ENCODE results near the gene ATR. TPM values are rescaled to one million over a fixed set of nuclear protein-coding genes. Genes with fewer than 3 reads are reported as not detected.

The ATR gene
- total RNA-seq, 4 donors from 2014 or later, result 21.0 to 53.6 (median 23.9) TPM

DNA sequence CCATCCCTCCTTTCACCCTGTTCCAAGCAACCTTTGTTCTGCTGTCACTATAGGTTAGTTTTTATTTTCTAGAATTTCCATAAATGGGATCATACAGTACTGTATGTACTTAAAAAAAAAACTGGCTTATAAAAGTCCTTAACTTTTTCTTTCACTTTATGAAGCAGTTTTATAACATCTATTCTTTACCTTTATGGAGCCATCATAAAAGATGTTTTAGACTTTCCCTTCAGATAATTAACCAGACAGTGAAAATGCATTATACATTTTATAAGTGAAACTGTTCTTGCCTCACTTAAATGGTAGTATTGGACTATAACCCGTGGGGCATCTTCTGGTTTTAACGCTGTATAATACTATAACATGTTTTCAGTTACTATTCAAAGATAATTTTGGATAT lies 43.9 kb upstream of the ATR start:
- Histone ChIP-seq H3K4me3 (no peak overlapping the region), H3K36me3 (no peaks in the 10 kb centered on the region), H3K4me1 (peaks cover 0 to 28% (median 0%) of the 10 kb centered on the region in 4 donors), H3K27ac (peak overlapping the region in 2 of 4 donors; percentile 69 to 73), H3K9me3 (no peaks in the 10 kb centered on the region), H3K27me3 (no peaks in the 10 kb centered on the region)
- DNase-seq, result no peak
- TF ChIP-seq POLR2A (IDR thresholded peaks at IDR 0.05), result no peak
- no peak for TF ChIP-seq CTCF (IDR thresholded peaks at IDR 0.05)

GRCh38 chr3:142618917-142619461 lies 40.5 kb upstream of the ATR start:
- TF ChIP-seq CTCF (IDR thresholded peaks at IDR 0.05) (no peak), POLR2A (IDR thresholded peaks at IDR 0.05) (no peak)
- Histone ChIP-seq H3K4me3 (no peak overlapping the region), H3K27ac (peak overlapping the region in 2 of 4 donors; percentile 42 to 76), H3K4me1 (peaks cover 0 to 42% (median 2%) of the 10 kb centered on the region in 4 donors), H3K36me3 (no peaks in the 10 kb centered on the region), H3K9me3 (no peaks in the 10 kb centered on the region), H3K27me3 (no peaks in the 10 kb centered on the region)
- peak in 1 of 3 donors; percentile 62 for DNase-seq

GRCh38 chr3:142615171-142615570 lies 36.6 kb upstream of the ATR start:
- Histone ChIP-seq H3K36me3 (no peaks in the 10 kb centered on the region), H3K27ac (peak overlapping the region in 3 of 4 donors; percentile 48 to 88 (median 76)), H3K4me3 (no peak overlapping the region), H3K27me3 (no peaks in the 10 kb centered on the region), H3K4me1 (peaks cover 0 to 36% (median 2%) of the 10 kb centered on the region in 4 donors), H3K9me3 (no peaks in the 10 kb centered on the region)
- TF ChIP-seq CTCF (IDR thresholded peaks at IDR 0.05) (no peak), POLR2A (IDR thresholded peaks at IDR 0.05) (no peak)
- DNase-seq, result no peak

DNA sequence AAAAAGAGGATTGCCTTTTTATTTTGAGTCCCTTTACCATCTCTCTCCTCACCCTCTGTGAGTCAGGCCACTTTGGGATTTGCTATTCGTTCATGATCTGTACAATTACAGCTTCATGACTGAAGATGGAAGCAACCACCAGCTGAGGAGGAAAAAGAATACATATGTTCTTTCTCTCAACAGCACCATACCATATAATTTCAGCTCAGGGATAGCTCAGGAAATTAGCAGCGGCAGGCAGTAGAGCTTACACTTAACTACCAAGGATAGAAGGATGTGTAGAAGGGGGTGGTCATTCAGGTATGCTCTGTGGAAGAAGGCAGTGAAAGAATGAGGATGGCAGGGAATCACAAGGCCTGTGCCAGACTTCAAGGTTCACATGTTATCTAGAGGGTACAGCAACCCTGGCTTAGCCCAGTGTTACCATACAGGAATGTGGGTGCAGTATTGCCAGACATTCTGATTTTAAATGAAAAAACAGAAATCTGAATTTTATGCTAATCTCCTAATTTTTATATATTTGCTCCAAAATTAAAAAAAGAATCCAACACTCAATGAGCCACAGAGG lies 35.6 kb upstream of the ATR start:
- H3K27ac ChIP-seq, result peak overlapping the region in 3 of 4 donors; percentile 48 to 88 (median 76)
- no peak for DNase-seq

GRCh38 chr3:142613491-142613890 lies 35.0 kb upstream of the ATR start:
- no peaks in the 10 kb centered on the region for H3K9me3 ChIP-seq
- H3K27me3 ChIP-seq, result no peaks in the 10 kb centered on the region
- peaks cover 0 to 35% (median 2%) of the 10 kb centered on the region in 4 donors for H3K4me1 ChIP-seq
- DNase-seq, result peak in 1 of 3 donors; percentile 81
- no peaks in the 10 kb centered on the region for H3K36me3 ChIP-seq
- TF ChIP-seq CTCF (IDR thresholded peaks at IDR 0.05) (no peak), POLR2A (IDR thresholded peaks at IDR 0.05) (no peak)
- H3K4me3 ChIP-seq, result no peak overlapping the region
- H3K27ac ChIP-seq, result peak overlapping the region in 3 of 4 donors; percentile 69 to 88 (median 82)

More for the DNA sequence above, 35.6 kb upstream of the ATR start:
- H3K27me3 ChIP-seq, result no peaks in the 10 kb centered on the region
- H3K9me3 ChIP-seq, result no peaks in the 10 kb centered on the region
- no peaks in the 10 kb centered on the region for H3K36me3 ChIP-seq
- TF ChIP-seq CTCF (IDR thresholded peaks at IDR 0.05) (no peak), POLR2A (IDR thresholded peaks at IDR 0.05) (no peak)
- H3K4me1 ChIP-seq, result peaks cover 0 to 36% (median 2%) of the 10 kb centered on the region in 4 donors
- no peak overlapping the region for H3K4me3 ChIP-seq
